Effector memory CD8-positive, alpha-beta T cell (primary cell): ENCODE data around the gene NCR2.
A peak's percentile ranks its signal among the peaks of the same experiment; 100 is the strongest.

Experiments used
- ATAC-seq: fragments of 150-1000 bp; cut with Tn5 transposase; replicated peaks from 2 replicates; pipeline ENCODE4 v1.10.0; 2021; ENCODE audit warnings: mild to moderate bottlenecking, moderate library complexity
- DNase-seq, 3 experiments: peaks; one replicate each; pipeline ENCODE4 v3.0.0; 2021
- H3K27ac Mint-ChIP-seq, 2 donors: one replicate each; pipeline ENCODE4 v1.8.0; 2022; ENCODE audit warnings: mild to moderate bottlenecking in 2 of 2, mixed read lengths in 2 of 2, moderate library complexity in 2 of 2
- H3K27me3 Mint-ChIP-seq, 2 donors: one replicate each; pipeline ENCODE4 v1.8.0; 2022; ENCODE audit warnings: mixed read lengths in 2 of 2
- H3K36me3 Mint-ChIP-seq: one replicate; pipeline ENCODE4 v1.8.0; 2022; ENCODE audit warnings: mild to moderate bottlenecking, moderate library complexity, mixed read lengths; ENCODE audit not compliant: insufficient read depth
- H3K4me1 Mint-ChIP-seq, 2 donors: one replicate each; pipeline ENCODE4 v1.8.0; 2022; ENCODE audit warnings: low read depth in 2 of 2, mixed read lengths in 2 of 2
- H3K4me3 Mint-ChIP-seq, 2 donors: one replicate each; pipeline ENCODE4 v1.8.0; 2022; ENCODE audit warnings: mild to moderate bottlenecking in 2 of 2, mixed read lengths in 2 of 2, moderate library complexity in 2 of 2
- H3K9me3 Mint-ChIP-seq, 2 donors: one replicate each; pipeline ENCODE4 v1.8.0; 2022; ENCODE audit warnings: mixed read lengths in 2 of 2

The NCR2 gene

GRCh38 chr6:41355952-41356351 lies 20.5 kb downstream of the NCR2 start:
- H3K4me1 Mint-ChIP-seq: no peaks in the 10 kb centered on the region
- peaks cover 13 to 54% of the 10 kb centered on the region in 2 donors for H3K27me3 Mint-ChIP-seq
- DNase-seq: no peak
- H3K36me3 Mint-ChIP-seq: no peaks in the 10 kb centered on the region
- H3K9me3 Mint-ChIP-seq: peaks cover 4 to 15% of the 10 kb centered on the region in 2 donors
- no peak overlapping the region for H3K4me3 Mint-ChIP-seq
- H3K27ac Mint-ChIP-seq: no peak overlapping the region
- no peak for ATAC-seq

- Mint-ChIP-seq H3K4me1 (no peaks in the 10 kb centered on the region), H3K27me3 (peaks cover 22 to 52% of the 10 kb centered on the region in 2 donors), H3K4me3 (no peak overlapping the region), H3K27ac (no peak overlapping the region), H3K9me3 (peaks cover 4 to 15% of the 10 kb centered on the region in 2 donors), H3K36me3 (no peaks in the 10 kb centered on the region)
- no peak for DNase-seq
- ATAC-seq: no peak
Measured at GRCh38 chr6:41356825-41357224, 21.4 kb downstream of the NCR2 start.

GRCh38 chr6:41358503-41358902 lies 23.1 kb downstream of the NCR2 start:
- Mint-ChIP-seq H3K4me1 (no peaks in the 10 kb centered on the region), H3K27ac (no peak overlapping the region), H3K9me3 (peaks cover 4 to 15% of the 10 kb centered on the region in 2 donors), H3K4me3 (no peak overlapping the region), H3K27me3 (peaks cover 15 to 42% of the 10 kb centered on the region in 2 donors), H3K36me3 (no peaks in the 10 kb centered on the region)
- ATAC-seq: no peak
- DNase-seq: no peak

GRCh38 chr6:41359617-41360313 lies 24.4 kb downstream of the NCR2 start:
- Mint-ChIP-seq H3K27me3 (peaks cover 20 to 51% of the 10 kb centered on the region in 2 donors), H3K4me3 (no peak overlapping the region), H3K9me3 (peaks cover 4 to 15% of the 10 kb centered on the region in 2 donors), H3K4me1 (no peaks in the 10 kb centered on the region), H3K36me3 (no peaks in the 10 kb centered on the region), H3K27ac (no peak overlapping the region)
- DNase-seq (no peak), ATAC-seq (no peak)

- ATAC-seq (no peak), DNase-seq (no peak)
- peaks cover 20 to 56% of the 10 kb centered on the region in 2 donors for H3K27me3 Mint-ChIP-seq
- peaks cover 4 to 15% of the 10 kb centered on the region in 2 donors for H3K9me3 Mint-ChIP-seq
- H3K4me3 Mint-ChIP-seq: no peak overlapping the region
- no peak overlapping the region for H3K27ac Mint-ChIP-seq
- H3K36me3 Mint-ChIP-seq: no peaks in the 10 kb centered on the region
- no peaks in the 10 kb centered on the region for H3K4me1 Mint-ChIP-seq
Measured at GRCh38 chr6:41360314-41360685, 24.9 kb downstream of the NCR2 start.

- no peak for ATAC-seq
- H3K9me3 Mint-ChIP-seq: no peaks in the 10 kb centered on the region
Measured at GRCh38 chr6:41366150-41366549, 30.7 kb downstream of the NCR2 start.

GRCh38 chr6:41367061-41367460 lies 31.7 kb downstream of the NCR2 start:
- DNase-seq (no peak), ATAC-seq (no peak)
- Mint-ChIP-seq H3K36me3 (peaks cover 4% of the 10 kb centered on the region), H3K4me1 (peaks cover 12 to 14% of the 10 kb centered on the region in 2 donors), H3K9me3 (no peaks in the 10 kb centered on the region), H3K27ac (no peak overlapping the region), H3K27me3 (peaks cover 40 to 84% of the 10 kb centered on the region in 2 donors), H3K4me3 (no peak overlapping the region)

More at GRCh38 chr6:41366150-41366549, 30.7 kb downstream of the NCR2 start:
- DNase-seq: no peak
- Mint-ChIP-seq H3K27ac (no peak overlapping the region), H3K4me3 (no peak overlapping the region), H3K36me3 (peaks cover 4% of the 10 kb centered on the region), H3K27me3 (peaks cover 40 to 77% of the 10 kb centered on the region in 2 donors), H3K4me1 (peaks cover 5 to 7% of the 10 kb centered on the region in 2 donors)

GRCh38 chr6:41367700-41368099 lies 32.3 kb downstream of the NCR2 start:
- DNase-seq (no peak), ATAC-seq (no peak)
- Mint-ChIP-seq H3K4me1 (peaks cover 18 to 21% of the 10 kb centered on the region in 2 donors), H3K27me3 (peaks cover 45 to 91% of the 10 kb centered on the region in 2 donors), H3K9me3 (no peaks in the 10 kb centered on the region), H3K4me3 (no peak overlapping the region), H3K27ac (no peak overlapping the region), H3K36me3 (peaks cover 4% of the 10 kb centered on the region)

GRCh38 chr6:41370488-41371111 lies 35.2 kb downstream of the NCR2 start:
- peaks cover 60 to 95% of the 10 kb centered on the region in 2 donors for H3K27me3 Mint-ChIP-seq
- peaks cover 4% of the 10 kb centered on the region for H3K36me3 Mint-ChIP-seq
- H3K4me1 Mint-ChIP-seq: peaks cover 34 to 35% of the 10 kb centered on the region in 2 donors
- no peak for DNase-seq
- no peak overlapping the region for H3K4me3 Mint-ChIP-seq
- no peaks in the 10 kb centered on the region for H3K9me3 Mint-ChIP-seq
- no peak for ATAC-seq
- no peak overlapping the region for H3K27ac Mint-ChIP-seq

- peaks cover 34 to 35% of the 10 kb centered on the region in 2 donors for H3K4me1 Mint-ChIP-seq
- DNase-seq (no peak), ATAC-seq (no peak)
- H3K9me3 Mint-ChIP-seq: no peaks in the 10 kb centered on the region
- H3K27ac Mint-ChIP-seq: no peak overlapping the region
- H3K36me3 Mint-ChIP-seq: peaks cover 4% of the 10 kb centered on the region
- peaks cover 63 to 96% of the 10 kb centered on the region in 2 donors for H3K27me3 Mint-ChIP-seq
- peak overlapping the region; percentile 64 to 71 for H3K4me3 Mint-ChIP-seq
Measured at GRCh38 chr6:41371461-41371991, 36.1 kb downstream of the NCR2 start.

GRCh38 chr6:41371992-41372831 lies 36.8 kb downstream of the NCR2 start:
- Mint-ChIP-seq H3K4me3 (peak overlapping the region; percentile 64 to 71), H3K9me3 (no peaks in the 10 kb centered on the region), H3K27ac (no peak overlapping the region), H3K36me3 (peaks cover 4% of the 10 kb centered on the region), H3K27me3 (peaks cover 69 to 96% of the 10 kb centered on the region in 2 donors), H3K4me1 (peaks cover 34 to 35% of the 10 kb centered on the region in 2 donors)
- ATAC-seq (peak; percentile 37), DNase-seq (no peak)

- ATAC-seq (no peak), DNase-seq (no peak)
- H3K27ac Mint-ChIP-seq: no peak overlapping the region
- peak overlapping the region; percentile 64 to 71 for H3K4me3 Mint-ChIP-seq
- H3K36me3 Mint-ChIP-seq: peaks cover 4% of the 10 kb centered on the region
- H3K27me3 Mint-ChIP-seq: peaks cover 77 to 96% of the 10 kb centered on the region in 2 donors
- H3K9me3 Mint-ChIP-seq: no peaks in the 10 kb centered on the region
- H3K4me1 Mint-ChIP-seq: peaks cover 34 to 35% of the 10 kb centered on the region in 2 donors
Measured at GRCh38 chr6:41372832-41373626, 37.6 kb downstream of the NCR2 start.

- DNase-seq (no peak), ATAC-seq (no peak)
- Mint-ChIP-seq H3K27me3 (peaks cover 82 to 98% of the 10 kb centered on the region in 2 donors), H3K36me3 (peaks cover 4% of the 10 kb centered on the region), H3K27ac (no peak overlapping the region), H3K9me3 (no peaks in the 10 kb centered on the region), H3K4me3 (peak overlapping the region; percentile 38 to 61), H3K4me1 (peaks cover 34 to 35% of the 10 kb centered on the region in 2 donors)
Measured at GRCh38 chr6:41373627-41373918, 38.2 kb downstream of the NCR2 start.
